Measurements from ENCODE around the gene NVL.

- TF ChIP-seq CTCF (IDR thresholded peaks at IDR 0.05; ENCODE audit: low read depth, low read length, missing input control) (no peak), YY1 (IDR thresholded peaks at IDR 0.05) (no peak), RAD21 (IDR thresholded peaks at IDR 0.05) (no peak), TAF1 (conservative IDR thresholded peaks at IDR 0.05) (no peak), REST (IDR thresholded peaks at IDR 0.05) (no peak), SP1 (IDR thresholded peaks at IDR 0.05) (no peak), EGR1 (IDR thresholded peaks at IDR 0.05; ENCODE audit: low read depth in 2 of 2) (no peak), ATF3 (IDR thresholded peaks at IDR 0.05) (no peak), HNF4G (IDR thresholded peaks at IDR 0.05) (no peak), JUND (IDR thresholded peaks at IDR 0.05) (no peak), GABPA (IDR thresholded peaks at IDR 0.05 in 1 of 2, conservative IDR thresholded peaks at IDR 0.05 in 1 of 2) (no peak), HNF4A (conservative IDR thresholded peaks at IDR 0.05) (no peak)
- TF ChIP-seq, protein P1, sequence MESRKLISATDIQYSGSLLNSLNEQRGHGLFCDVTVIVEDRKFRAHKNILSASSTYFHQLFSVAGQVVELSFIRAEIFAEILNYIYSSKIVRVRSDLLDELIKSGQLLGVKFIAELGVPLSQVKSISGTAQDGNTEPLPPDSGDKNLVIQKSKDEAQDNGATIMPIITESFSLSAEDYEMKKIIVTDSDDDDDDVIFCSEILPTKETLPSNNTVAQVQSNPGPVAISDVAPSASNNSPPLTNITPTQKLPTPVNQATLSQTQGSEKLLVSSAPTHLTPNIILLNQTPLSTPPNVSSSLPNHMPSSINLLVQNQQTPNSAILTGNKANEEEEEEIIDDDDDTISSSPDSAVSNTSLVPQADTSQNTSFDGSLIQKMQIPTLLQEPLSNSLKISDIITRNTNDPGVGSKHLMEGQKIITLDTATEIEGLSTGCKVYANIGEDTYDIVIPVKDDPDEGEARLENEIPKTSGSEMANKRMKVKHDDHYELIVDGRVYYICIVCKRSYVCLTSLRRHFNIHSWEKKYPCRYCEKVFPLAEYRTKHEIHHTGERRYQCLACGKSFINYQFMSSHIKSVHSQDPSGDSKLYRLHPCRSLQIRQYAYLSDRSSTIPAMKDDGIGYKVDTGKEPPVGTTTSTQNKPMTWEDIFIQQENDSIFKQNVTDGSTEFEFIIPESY (IDR thresholded peaks at IDR 0.05) = no peak
- TF ChIP-seq, protein P2, sequence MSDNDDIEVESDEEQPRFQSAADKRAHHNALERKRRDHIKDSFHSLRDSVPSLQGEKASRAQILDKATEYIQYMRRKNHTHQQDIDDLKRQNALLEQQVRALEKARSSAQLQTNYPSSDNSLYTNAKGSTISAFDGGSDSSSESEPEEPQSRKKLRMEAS (IDR thresholded peaks at IDR 0.05) = no peak
Observed at GRCh38 chr1:224234017-224234416, 96.0 kb downstream of the NVL start.
